Naive thymus-derived CD8-positive, alpha-beta T cell (primary cell): ENCODE results near the gene ARHGAP33. TPM values are rescaled to one million over a fixed set of nuclear protein-coding genes. Genes with fewer than 3 reads are reported as not detected.

Experiments used
- ATAC-seq, 2 donors: fragments of 150-1000 bp; cut with Tn5 transposase in 1 of 2; sonication (Bioruptor Pico), chemical (Tn5 transposase) in 1 of 2; 1 replicate in 1 of 2; 2 replicates in 1 of 2; pipeline ENCODE4 v1.10.0; 2021; ENCODE audit warnings: mild to moderate bottlenecking in 2 of 2, moderate library complexity in 2 of 2
- POLR2A ChIA-PET: fragments of 350-600 bp; sonication (Branson Sonifier 250); formaldehyde crosslinking; loops from one replicate; lab custom pipeline; 2021; ENCODE audit warnings: antibody characterized with exemption; lab: Charles Lee
- DNase-seq, 10 donors: peaks; one replicate each; pipeline versions ENCODE4 v3.0.0 to v3.0.0-alpha.2; 2020 to 2022
- H3K27ac Mint-ChIP-seq, 10 donors: one replicate each; pipeline ENCODE4 v1.8.0; 2020 to 2022; ENCODE audit warnings: mild to moderate bottlenecking in 10 of 10, mixed read lengths in 10 of 10, moderate library complexity in 4 of 10, inconsistent platforms in 1 of 10
- H3K27me3 Mint-ChIP-seq, 5 donors: one replicate each; pipeline ENCODE4 v1.8.0; 2021 to 2022; ENCODE audit warnings: mixed read lengths in 5 of 5
- H3K36me3 Mint-ChIP-seq, 3 donors: one replicate each; pipeline ENCODE4 v1.8.0; 2020 to 2022; ENCODE audit warnings: mixed read lengths in 3 of 3, mild to moderate bottlenecking in 2 of 3, inconsistent platforms in 1 of 3
- H3K4me1 Mint-ChIP-seq, 4 donors: one replicate each; pipeline ENCODE4 v1.8.0; 2021 to 2022; ENCODE audit warnings: mixed read lengths in 4 of 4
- H3K4me3 Mint-ChIP-seq, 10 donors: one replicate each; pipeline ENCODE4 v1.8.0; 2020 to 2022; ENCODE audit warnings: mild to moderate bottlenecking in 10 of 10, mixed read lengths in 10 of 10, moderate library complexity in 6 of 10, inconsistent platforms in 1 of 10
- H3K9me3 Mint-ChIP-seq, 9 donors: one replicate each; pipeline ENCODE4 v1.8.0; 2020 to 2022; ENCODE audit warnings: mixed read lengths in 9 of 9, mild to moderate bottlenecking in 3 of 9, inconsistent platforms in 1 of 9, moderate library complexity in 1 of 9
- polyA plus RNA-seq, 3 donors: library from polyadenylated mRNA; unstranded; fragments of 300-500 nt; fragmentation: Illumina TruSeq; gene quantifications; one replicate each; pipeline ENCODE4 v1.2.3, GENCODE V29; 2021
- total RNA-seq, 8 experiments: library from RNA in 2 of 8; stranded (reverse) in 2 of 8; gene quantifications; one replicate each; pipeline ENCODE4 v1.2.3 and lab custom pipeline; 2021 to 2026

ARHGAP33 gene
- total and polyA plus RNA-seq, 5 experiments from 2014 or later, result 0.13 to 11.1 (median 8.7) TPM; not detected in 2

DNA sequence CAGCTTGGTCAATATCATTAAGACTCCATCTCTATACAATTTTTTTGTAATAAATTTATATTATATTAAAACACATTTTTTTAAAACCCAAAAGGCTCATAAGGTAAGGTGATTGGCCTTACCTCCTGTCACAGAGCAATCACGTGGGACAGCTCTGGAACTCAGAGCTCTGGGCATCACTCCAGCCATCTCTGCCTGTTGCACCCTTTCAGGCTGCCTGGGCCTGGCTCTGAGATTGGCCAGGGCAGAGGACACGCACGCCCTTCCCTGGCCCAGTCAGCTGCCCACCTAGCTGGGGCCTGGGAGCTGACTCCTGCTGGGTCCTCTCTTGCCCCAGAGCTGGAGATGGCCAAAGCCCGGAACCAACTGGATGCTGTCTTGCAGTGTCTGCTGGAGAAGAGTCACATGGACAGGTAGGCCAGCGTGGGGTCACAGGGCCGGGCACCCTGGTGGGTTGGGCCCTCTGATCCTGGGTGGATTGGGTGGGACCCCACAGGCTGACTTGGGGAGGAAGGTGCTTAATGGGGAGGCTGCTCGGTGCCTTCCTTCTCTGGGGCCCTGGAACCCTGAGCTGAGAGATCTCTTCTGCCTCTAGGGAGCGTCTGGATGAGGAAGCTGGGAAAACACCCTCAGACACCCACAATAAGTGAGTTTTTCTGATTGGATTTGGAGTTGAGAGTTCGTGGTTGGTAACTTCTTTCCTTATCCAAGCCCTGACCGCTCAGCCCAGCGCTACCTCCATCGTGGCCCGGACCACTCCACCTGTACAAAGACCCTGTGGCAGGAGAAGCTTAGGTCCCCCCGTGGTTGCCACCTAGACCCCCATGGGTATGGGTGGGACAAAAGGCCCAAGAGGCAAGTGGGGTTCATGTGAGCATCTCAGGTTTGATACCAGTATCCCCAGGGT lies 23.3 kb upstream of the ARHGAP33 start:
- H3K27me3 Mint-ChIP-seq, result peaks cover 2 to 11% (median 8%) of the 10 kb centered on the region in 5 donors
- H3K4me3 Mint-ChIP-seq, result no peak overlapping the region
- DNase-seq, result no peak
- POLR2A ChIA-PET, result interaction anchor here (1.2 kb wide), 1 partner anchor 10 kb away, joined by 5 read pairs; the partner anchor contains the start of gene IGFLR1
- ATAC-seq, result no peak
- H3K27ac Mint-ChIP-seq, result no peak overlapping the region
- H3K4me1 Mint-ChIP-seq, result peaks cover 24 to 43% (median 38%) of the 10 kb centered on the region in 4 donors
- peaks cover 0 to 17% (median 7%) of the 10 kb centered on the region in 3 donors for H3K36me3 Mint-ChIP-seq
- H3K9me3 Mint-ChIP-seq, result no peaks in the 10 kb centered on the region

DNA sequence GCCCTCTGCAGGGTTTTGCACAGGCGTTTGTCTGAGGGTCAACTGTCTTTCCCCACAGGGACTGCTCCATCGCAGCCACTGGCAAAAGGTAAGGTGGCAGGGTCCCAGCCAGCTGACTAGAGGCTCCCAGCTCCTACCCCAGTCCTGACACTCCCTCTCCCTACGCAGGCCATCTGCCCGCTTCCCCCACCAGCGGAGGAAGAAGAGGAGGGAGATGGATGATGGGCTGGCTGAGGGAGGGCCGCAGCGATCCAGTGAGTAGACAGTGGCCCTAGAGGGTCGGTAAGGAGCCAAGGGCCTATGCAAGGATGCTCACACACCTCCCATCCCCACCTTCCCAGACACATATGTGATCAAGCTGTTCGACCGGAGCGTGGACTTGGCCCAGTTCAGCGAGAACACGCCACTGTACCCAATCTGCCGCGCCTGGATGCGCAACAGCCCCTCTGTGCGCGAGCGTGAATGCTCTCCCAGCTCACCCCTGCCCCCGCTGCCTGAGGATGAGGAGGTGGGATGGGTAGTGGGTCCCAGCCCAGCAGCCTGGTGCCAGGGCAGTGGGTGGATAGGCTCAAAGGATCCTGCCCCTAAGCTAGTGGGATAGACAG lies 22.5 kb upstream of the ARHGAP33 start:
- POLR2A ChIA-PET, result interaction anchor here (1.2 kb wide), 1 partner anchor 11 kb away, joined by 5 read pairs; the partner anchor contains the start of gene IGFLR1
- ATAC-seq (no peak), DNase-seq (no peak)
- peak overlapping the region in 1 of 10 donors; percentile 56 for H3K4me3 Mint-ChIP-seq
- no peaks in the 10 kb centered on the region for H3K9me3 Mint-ChIP-seq
- peaks cover 0 to 17% (median 7%) of the 10 kb centered on the region in 3 donors for H3K36me3 Mint-ChIP-seq
- H3K27me3 Mint-ChIP-seq, result peaks cover 2 to 11% (median 9%) of the 10 kb centered on the region in 5 donors
- no peak overlapping the region for H3K27ac Mint-ChIP-seq
- peaks cover 23 to 49% (median 41%) of the 10 kb centered on the region in 4 donors for H3K4me1 Mint-ChIP-seq

DNA sequence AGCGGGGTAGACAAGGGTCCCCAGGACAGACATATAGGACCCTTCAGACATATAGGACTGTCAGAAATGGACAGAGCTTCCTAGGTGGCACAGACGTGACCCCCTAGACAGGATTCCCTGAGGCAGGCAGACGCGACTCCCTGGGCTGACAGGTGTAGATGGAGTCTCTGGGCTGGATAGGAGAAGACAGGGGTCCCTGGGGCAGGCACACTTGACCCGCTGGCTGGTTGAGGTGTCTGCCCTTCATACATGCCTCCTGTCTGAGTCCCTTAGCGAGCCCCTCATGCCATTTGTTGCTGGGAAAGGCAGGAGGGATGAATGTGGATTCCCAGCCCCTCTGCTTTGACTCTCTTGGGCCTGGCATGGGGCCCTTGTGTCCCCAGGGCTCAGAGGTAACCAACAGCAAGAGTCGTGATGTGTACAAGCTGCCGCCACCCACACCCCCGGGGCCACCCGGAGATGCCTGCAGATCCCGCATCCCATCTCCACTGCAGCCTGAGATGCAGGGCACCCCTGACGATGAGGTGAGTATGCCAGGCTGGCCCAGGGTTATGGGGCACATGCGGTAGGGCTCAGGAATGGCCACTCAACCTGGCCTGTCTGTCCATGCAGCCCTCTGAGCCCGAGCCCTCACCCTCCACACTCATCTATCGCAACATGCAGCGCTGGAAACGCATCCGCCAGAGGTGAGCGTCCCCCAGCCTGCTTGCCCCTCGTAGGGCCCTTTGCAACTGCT lies 21.6 kb upstream of the ARHGAP33 start:
- POLR2A ChIA-PET, result interaction anchor here (4.1 kb wide), 1 partner anchor 10 kb away, joined by 36 read pairs; the partner anchor contains the start of genes IGFLR1, PSENEN and U2AF1L4
- no peaks in the 10 kb centered on the region for H3K9me3 Mint-ChIP-seq
- H3K27me3 Mint-ChIP-seq, result peaks cover 2 to 12% (median 9%) of the 10 kb centered on the region in 5 donors
- H3K36me3 Mint-ChIP-seq, result peaks cover 0 to 17% (median 7%) of the 10 kb centered on the region in 3 donors
- DNase-seq (no peak), ATAC-seq (no peak)
- H3K27ac Mint-ChIP-seq, result peak overlapping the region in 1 of 10 donors; percentile 49
- peak overlapping the region in 2 of 10 donors; percentile 10 to 95 for H3K4me3 Mint-ChIP-seq
- H3K4me1 Mint-ChIP-seq, result peaks cover 15 to 43% (median 37%) of the 10 kb centered on the region in 4 donors

DNA sequence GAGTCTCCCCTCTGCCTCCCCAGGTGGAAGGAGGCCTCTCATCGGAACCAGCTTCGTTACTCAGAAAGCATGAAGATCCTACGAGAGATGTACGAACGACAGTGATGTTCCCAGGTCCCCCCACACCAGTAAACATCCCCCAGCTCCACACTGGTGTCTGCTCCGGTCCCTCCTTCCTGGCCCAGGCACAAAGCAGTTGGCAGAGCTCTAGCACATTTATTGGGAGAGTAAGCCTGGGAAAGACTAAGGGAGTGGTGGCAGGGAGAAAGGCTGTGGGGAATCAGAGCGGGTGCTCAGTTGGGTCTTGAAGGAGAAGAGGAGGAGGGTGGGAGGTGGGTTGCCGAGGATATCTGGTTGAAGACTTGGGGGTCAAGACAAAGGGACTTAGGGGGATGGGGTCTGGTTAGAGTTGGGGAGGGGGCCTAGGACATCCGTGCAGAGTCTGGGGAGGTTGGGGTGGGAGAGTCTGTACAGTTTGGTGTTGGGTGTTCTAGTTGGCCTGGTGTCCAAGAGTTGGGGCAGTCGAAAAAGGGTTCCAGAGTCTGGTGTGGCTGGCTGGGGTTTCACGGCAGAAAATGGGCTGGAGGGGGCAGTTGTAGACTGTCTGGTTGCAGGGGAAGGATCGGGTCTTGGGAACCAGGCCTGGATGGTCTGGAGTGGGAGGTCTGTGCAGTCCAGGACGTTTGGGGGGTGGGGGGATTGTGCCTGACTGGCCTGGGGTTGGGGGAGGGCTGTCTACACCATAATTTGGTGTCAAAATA lies 20.8 kb upstream of the ARHGAP33 start:
- DNase-seq (peak in 1 of 10 donors; percentile 34), ATAC-seq (no peak)
- Mint-ChIP-seq H3K27ac (peak overlapping the region in 1 of 10 donors; percentile 49), H3K4me1 (peaks cover 15 to 43% (median 38%) of the 10 kb centered on the region in 4 donors), H3K27me3 (peaks cover 2 to 12% (median 9%) of the 10 kb centered on the region in 5 donors), H3K9me3 (no peaks in the 10 kb centered on the region), H3K4me3 (peak overlapping the region in 4 of 10 donors; percentile 10 to 95 (median 63)), H3K36me3 (peaks cover 0 to 17% (median 7%) of the 10 kb centered on the region in 3 donors)
- POLR2A ChIA-PET, result interaction anchor here (4.1 kb wide), 1 partner anchor 11 kb away, joined by 36 read pairs; the partner anchor contains the start of genes IGFLR1, PSENEN and U2AF1L4

DNA sequence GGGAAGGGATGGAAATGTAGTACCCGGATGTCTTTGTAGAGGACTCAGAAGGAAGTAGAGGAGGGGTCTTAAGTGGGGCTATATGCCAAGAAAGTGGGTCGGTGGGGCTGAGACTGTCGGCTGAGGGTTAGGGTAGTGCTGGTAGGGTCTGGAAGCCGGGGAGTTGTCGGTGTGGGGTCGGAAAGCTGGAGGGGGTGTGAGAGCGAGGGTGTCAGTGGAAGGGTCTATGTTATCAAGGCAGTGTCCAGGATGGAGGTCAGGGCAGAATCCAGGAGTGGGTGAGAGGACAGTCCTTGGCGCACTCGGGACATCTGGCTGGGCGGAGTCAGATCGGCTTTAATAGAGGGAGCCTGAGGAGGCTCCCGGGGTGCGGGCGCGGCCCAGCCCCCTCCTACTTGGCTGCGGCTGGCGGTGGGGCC lies 20.2 kb upstream of the ARHGAP33 start:
- peaks cover 16 to 41% (median 36%) of the 10 kb centered on the region in 4 donors for H3K4me1 Mint-ChIP-seq
- no peak for DNase-seq
- peaks cover 0 to 17% (median 7%) of the 10 kb centered on the region in 3 donors for H3K36me3 Mint-ChIP-seq
- POLR2A ChIA-PET, result interaction anchor here (0.9 to 4.1 kb wide), 2 partner anchors 11 to 107 kb away, joined by 4 to 36 read pairs; partner anchors contain the start of genes COX6B1, IGFLR1, PSENEN and U2AF1L4
- H3K4me3 Mint-ChIP-seq, result peak overlapping the region in 9 of 10 donors; percentile 28 to 95 (median 58)
- no peaks in the 10 kb centered on the region for H3K9me3 Mint-ChIP-seq
- H3K27ac Mint-ChIP-seq, result peak overlapping the region in 2 of 10 donors; percentile 34 to 40
- H3K27me3 Mint-ChIP-seq, result peaks cover 2 to 12% (median 9%) of the 10 kb centered on the region in 5 donors
- ATAC-seq, result no peak

DNA sequence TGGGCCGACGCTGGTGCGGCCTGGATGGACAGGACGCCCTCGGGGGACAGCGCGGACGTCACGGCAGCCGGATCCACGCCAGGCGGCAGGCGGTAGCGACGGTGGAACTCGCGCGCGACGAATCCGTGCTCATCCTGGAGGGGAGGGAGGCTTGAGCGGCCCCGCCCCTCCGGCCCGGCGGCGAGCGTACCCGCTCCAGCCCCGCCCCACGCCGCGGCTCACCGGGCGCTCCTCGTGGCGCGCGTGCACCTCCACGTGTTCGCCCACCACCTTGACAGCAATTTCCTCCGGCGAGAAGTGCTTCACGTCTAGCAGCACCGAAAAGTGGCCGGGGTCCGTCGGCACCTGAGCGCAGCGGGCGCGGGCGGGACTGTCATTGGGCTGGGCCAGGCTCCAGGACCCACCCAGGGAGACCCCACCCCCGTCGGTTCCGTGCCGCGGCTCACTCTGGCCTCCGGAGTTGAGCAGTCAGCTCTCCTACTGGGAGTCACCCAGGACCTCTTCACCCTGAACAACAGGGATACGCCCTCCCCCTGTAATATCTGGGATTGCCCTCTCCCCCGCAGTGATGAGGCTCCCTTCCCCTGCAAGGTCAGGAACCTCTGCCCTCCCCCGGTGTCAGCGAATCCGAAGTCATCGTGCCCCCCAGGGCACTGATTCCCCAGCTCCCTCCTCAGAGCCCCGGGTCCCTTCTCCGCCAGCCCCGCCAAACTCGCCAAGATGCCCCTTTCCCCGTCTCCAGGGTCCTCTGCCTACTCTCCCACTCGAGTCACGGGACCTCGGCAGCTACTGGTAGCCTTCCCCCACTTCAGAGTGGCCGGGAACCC lies 19.6 kb upstream of the ARHGAP33 start:
- Mint-ChIP-seq H3K4me3 (peak overlapping the region; percentile 16 to 95 (median 66)), H3K27ac (peak overlapping the region in 3 of 10 donors; percentile 69 to 91 (median 79)), H3K36me3 (peaks cover 0 to 19% (median 7%) of the 10 kb centered on the region in 3 donors), H3K9me3 (no peaks in the 10 kb centered on the region), H3K27me3 (peaks cover 2 to 12% (median 9%) of the 10 kb centered on the region in 5 donors), H3K4me1 (peaks cover 16 to 41% (median 37%) of the 10 kb centered on the region in 4 donors)
- peak in 9 of 10 donors; percentile 34 to 74 (median 55) for DNase-seq
- ATAC-seq, result peak in 1 of 2 donors; percentile 6
- POLR2A ChIA-PET, result interaction anchor here (0.9 to 4.1 kb wide), 5 partner anchors 8 to 108 kb away, joined by 4 to 36 read pairs (median 10); partner anchors contain the start of genes COX6B1, IGFLR1, LIN37 and PSENEN

DNA sequence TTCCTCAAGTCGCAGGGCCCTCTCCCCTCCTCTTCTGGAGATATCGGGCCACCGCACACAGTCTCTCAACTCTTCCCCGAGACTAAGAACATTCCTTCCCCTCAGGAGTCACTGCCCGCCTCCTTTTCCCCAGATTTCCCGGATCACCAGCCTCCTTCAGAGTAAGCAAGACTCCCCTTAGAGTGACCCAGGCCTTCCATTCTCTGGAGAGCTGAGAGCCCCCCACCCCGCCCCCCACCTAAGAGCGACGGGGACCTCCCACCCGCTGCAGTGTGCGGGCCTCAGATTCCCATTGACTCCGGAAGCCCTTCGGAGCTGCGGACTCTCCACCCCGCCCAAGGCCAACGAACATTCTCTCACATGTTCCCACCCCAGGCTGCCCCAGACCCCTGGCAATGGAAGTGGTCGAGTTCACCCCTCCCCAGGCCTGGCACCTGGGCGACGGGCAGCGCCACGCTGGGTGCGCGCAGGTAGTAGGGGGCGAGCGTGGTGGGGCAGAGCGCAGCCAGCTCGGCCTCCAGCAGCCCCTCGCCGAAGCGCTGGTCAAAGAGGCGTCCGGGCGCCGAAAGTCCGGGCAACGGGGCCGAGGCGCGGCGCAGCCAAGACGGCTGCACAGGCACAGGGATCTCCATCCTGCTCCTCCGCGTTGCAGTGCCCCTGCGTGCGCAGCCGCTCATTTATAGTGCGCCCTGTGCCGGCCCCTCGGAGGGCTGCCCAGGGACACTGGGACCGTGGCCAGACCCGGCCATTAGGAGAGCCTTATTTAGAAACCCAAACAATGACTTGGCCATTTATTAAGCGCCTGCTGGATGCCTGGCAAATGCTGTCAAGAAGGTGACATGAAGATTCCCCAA lies 18.8 kb upstream of the ARHGAP33 start, which contains the start of gene HSPB6:
TSS of gene HSPB6 (minus strand) at position 653 of the 854 bp plus-strand sequence. CDS start at position 632, 21 bp downstream.
- ATAC-seq, result no peak
- Mint-ChIP-seq H3K27ac (peak within 1 kb of the TSS; percentile 93 to 98 (median 96)), H3K36me3 (peaks cover 0 to 24% (median 5%) of the 10 kb centered on the region in 3 donors), H3K9me3 (no peaks in the 10 kb centered on the region), H3K27me3 (peaks cover 2 to 12% (median 9%) of the 10 kb centered on the region in 5 donors), H3K4me3 (peak within 1 kb of the TSS; percentile 90 to 99 (median 98)), H3K4me1 (peaks cover 16 to 41% (median 38%) of the 10 kb centered on the region in 4 donors)
- POLR2A ChIA-PET, result interaction anchor here (0.6 to 4.1 kb wide), 8 partner anchors 7 to 109 kb away, joined by 3 to 36 read pairs (median 5); partner anchors contain the start of genes COX6B1, IGFLR1, LIN37 and PSENEN
- DNase-seq, result no peak

DNA sequence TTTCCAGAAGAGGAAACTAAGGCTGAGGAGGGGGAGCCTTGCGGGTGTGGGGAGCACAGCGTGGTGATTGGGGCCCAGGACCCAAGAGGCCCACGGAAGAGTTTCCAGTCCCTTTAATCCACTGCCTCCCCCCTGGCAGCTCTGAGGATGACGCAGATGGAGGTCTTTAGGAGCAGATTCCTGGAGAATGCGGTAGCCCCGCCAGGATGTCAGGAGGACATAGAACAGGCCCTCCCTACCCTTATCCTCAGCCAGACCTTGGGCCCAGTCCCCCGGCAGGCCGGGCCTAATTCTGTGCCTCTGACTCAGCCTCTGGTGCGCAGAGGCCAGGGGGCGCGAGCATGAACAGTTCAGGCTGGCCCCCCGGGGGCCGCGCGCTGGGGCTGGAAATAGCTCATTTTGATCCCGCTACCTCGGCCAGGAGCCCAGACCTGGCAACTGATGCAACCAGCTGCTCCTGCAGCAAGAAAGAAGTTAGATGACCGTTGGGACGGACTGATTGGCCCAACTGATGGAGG lies 18.1 kb upstream of the ARHGAP33 start:
- POLR2A ChIA-PET, result interaction anchor here (0.6 to 4.1 kb wide), 7 partner anchors 8 to 55 kb away, joined by 3 to 36 read pairs (median 6); partner anchors contain the start of genes IGFLR1, LIN37, PSENEN and U2AF1L4
- no peaks in the 10 kb centered on the region for H3K9me3 Mint-ChIP-seq
- peaks cover 18 to 41% (median 40%) of the 10 kb centered on the region in 4 donors for H3K4me1 Mint-ChIP-seq
- ATAC-seq, result no peak
- peak overlapping the region in 6 of 10 donors; percentile 44 to 98 (median 94) for H3K27ac Mint-ChIP-seq
- H3K36me3 Mint-ChIP-seq, result peaks cover 0 to 27% (median 5%) of the 10 kb centered on the region in 3 donors
- DNase-seq, result peak in 2 of 10 donors; percentile 21
- H3K27me3 Mint-ChIP-seq, result peaks cover 2 to 12% (median 9%) of the 10 kb centered on the region in 5 donors
- H3K4me3 Mint-ChIP-seq, result peak overlapping the region; percentile 90 to 99 (median 98)
